Measurements from ENCODE around the gene NLRP6.
"Not testable (repeated sequence)": the region's sequence is repeated elsewhere in the genome, so short reads cannot be mapped to it uniquely, and the experiment has no call there.

Gene NLRP6

DNA sequence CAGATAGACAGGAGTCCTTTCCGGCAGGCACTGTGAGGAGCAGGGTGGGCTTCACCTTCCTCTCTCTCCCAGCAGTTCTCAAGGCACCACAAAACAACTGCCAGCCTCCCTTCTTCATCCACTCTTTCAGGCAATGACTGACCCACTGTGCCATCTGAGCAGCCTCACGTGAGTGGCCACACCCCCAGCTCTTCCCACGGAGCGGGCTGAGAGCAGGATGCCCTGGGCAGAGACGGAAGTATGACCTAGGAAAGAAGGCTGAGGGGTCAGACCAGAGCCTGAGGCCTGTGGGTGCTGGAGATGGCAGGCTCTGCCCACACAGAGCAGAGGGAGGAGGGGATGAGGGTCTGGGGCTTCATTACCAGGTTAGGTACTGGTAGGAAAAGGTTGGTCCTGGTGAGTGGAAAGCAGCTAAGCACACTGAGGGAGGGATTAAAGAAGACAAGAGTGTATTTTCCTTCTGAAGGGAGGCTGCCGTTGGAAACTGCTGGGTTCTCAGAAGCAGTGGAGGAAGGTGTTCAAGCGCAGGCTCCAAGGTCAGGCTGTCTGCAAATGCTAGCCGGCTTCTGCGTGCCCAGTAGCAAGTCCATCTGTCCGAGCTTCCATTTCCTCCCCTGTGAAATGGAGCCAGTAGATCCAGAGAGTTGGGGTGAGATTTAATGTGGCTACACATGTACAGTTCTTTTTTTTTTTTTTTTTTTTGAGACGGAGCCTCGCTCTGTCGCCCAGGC lies 4.6 kb downstream of the NLRP6 start:
- DNase-seq = no peak

DNA sequence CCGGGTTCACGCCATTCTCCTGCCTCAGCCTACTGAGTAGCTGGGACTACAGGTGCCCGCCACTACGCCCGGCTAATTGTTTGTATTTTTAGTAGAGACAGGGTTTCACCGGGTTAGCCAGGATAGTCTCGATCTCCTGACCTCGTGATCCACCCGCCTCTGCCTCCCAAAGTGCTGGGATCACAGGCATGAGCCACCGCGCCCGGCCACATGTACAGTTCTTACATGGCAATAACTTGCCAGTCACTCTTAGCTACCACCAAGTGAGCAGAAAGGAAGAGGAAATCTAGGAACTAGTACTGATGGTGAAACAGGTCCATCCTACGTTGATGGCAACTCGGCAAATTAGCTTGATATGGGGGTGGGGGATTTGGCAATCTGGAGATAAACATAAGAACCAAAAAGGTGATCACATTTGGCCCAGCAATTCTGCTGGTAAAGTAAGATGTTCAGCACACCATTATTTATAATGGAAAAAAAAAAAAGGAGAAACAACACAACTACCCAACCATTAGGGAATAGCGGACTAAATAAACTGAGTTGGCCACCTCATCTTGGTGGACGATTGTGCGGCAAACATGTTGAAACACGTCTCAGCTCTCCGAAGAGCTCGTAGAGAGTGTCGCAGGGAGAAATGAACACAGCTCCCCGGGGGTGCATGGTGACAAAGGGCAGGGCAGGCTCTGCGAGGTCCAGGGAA lies 5.3 kb downstream of the NLRP6 start:
- DNase-seq = no peak

DNA sequence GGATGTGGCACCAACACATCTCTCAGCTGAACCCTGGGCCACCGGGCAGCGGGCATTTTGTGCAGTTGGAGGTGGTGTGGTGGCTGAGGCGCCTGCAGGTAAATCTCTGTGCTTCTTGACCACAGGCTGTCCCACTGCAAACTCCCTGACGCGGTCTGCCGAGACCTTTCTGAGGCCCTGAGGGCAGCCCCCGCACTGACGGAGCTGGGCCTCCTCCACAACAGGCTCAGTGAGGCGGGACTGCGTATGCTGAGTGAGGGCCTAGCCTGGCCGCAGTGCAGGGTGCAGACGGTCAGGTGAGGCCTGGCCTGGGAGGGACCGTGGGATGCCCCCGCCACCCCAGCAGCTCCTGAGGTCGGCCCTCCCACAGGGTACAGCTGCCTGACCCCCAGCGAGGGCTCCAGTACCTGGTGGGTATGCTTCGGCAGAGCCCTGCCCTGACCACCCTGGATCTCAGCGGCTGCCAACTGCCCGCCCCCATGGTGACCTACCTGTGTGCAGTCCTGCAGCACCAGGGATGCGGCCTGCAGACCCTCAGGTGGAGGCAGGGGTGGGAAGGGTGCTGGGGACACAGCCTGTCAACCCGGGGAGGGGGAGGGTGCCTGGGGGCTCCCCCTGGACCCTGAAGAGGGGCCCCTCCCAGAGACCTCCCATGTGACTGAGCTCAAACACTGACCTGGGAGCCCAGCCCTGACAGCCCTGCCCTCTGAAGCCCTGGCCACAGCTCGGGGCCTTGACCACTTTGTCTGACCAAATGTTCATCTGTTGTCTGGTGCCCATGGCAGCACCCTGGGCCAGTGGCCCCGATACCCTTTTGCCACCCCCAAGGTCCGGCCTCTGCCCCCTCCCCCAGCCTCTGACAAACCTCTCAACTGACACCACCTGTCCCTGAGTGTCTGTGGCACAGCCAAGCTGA lies 6.2 kb downstream of the NLRP6 start:
- no peak for DNase-seq

DNA sequence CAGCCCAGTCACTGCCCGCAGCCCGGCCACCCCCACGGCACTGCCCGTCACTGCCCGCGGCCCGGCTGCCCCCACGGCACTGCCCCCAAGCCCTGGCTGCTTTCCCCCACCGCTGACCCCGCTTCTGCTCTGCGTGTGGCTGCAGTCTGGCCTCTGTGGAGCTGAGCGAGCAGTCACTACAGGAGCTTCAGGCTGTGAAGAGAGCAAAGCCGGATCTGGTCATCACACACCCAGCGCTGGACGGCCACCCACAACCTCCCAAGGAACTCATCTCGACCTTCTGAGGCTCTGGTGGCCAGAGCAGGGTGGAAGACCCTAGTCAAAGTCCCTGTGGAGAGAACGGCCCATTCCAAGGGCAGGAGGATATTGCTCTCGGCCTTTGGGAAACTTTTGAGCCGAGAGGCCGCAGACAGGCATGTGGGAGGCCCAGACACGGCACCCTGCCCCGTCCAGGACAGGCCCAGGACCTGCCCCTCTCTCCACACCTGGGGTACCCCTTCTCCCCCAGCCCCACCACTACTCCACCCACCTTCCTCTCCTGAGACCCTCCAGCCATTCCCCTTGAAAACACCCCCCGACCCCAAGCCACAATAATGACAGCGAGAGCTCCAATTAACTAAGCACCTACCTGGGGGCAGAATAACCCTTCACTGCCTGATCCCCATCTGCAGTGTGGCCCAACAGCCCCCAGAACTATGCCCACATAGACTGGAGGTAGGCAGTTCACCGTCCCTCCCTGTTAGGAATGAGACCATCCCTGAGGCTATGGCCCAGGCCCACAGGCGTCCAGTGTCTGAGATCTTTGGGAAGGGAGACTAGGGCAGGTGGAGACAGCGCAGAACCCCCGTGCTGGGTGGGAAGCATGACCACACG lies 7.0 kb downstream of the NLRP6 start:
- no peak for DNase-seq

DNA sequence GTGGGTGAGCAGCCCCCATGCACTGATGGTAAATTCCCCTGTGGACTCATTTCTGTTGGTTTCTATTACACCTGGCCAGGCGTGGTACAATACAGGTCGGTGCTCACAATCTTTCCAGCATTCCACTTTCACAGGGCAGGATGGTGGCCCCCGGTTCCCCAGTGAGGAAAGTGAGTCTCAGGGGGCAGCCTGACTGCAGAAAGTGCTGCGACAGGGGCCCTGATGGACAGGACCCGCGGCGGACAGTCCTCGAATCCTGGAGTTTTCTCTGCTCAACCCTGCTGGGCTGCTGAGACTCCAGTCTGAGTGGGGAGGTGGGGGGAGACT lies 7.7 kb downstream of the NLRP6 start:
- DNase-seq = no peak

DNA sequence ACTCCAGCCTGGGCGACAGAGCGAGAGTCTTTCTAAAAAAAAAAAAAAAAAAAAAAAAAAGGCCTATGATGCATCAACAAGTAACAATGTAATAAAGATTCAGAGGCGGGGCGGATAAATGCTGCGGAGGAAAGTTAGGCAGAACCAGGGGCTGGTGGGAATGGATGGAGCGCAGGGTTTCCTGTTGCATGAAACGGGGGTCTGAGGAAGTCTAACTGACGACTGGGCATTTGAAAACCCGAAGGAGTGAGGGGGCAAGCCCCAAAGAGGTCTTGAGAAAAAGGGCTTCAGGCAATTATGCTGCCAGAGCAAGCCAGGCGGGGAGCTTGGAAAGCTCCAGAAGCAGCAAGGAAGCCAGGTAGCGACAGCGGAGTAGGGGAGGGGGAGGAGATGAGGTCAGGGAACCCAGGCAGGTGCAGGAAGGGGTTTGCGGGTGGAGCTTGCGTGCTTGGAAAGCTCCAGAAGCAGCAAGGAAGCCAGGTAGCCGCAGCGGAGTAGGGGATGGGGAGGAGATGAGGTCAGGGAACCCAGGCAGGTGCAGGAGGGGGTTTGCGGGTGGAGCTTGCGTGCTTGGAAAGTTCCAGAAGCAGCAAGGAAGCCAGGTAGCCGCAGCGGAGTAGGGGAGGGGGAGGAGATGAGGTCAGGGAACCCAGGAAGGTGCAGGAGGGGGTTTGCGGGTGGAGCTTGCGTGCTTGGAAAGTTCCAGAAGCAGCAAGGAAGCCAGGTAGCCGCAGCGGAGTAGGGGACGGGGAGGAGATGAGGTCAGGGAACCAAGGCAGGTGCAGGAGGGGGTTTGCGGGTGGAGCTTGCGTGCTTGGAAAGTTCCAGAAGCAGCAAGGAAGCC lies 9.0 kb downstream of the NLRP6 start:
- not testable (repeated sequence) for DNase-seq

DNA sequence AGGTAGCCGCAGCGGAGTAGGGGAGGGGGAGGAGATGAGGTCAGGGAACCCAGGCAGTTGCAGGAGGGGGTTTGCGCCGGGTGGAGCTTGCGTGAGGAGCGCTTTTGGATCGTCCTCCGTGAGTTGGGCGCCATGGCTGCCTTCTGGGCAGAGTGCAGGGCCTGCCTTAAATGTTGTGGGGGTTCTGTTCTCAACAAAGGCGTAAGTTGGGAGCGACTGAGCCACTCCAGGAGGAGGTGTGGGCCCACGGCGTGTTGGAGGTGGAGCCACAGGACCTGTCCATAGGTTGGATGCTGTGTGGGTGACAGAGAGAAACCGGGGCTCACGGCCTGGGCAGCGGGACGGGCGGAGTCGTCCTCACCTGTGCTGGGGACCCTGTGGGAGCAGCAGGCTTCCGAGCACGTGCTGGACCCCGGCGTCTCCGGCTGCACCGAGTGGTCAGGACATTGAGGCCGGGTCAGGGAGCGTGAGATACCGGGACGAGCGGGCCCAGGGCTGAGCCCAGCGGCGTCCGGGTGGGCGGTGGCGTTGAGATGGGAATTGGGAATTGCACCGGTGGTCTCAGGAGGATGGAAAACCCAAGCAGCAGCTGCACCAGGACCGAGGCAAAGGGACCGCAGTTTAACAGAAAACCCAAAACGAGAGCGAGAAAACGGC lies 9.7 kb downstream of the NLRP6 start:
- DNase-seq = no peak

DNA sequence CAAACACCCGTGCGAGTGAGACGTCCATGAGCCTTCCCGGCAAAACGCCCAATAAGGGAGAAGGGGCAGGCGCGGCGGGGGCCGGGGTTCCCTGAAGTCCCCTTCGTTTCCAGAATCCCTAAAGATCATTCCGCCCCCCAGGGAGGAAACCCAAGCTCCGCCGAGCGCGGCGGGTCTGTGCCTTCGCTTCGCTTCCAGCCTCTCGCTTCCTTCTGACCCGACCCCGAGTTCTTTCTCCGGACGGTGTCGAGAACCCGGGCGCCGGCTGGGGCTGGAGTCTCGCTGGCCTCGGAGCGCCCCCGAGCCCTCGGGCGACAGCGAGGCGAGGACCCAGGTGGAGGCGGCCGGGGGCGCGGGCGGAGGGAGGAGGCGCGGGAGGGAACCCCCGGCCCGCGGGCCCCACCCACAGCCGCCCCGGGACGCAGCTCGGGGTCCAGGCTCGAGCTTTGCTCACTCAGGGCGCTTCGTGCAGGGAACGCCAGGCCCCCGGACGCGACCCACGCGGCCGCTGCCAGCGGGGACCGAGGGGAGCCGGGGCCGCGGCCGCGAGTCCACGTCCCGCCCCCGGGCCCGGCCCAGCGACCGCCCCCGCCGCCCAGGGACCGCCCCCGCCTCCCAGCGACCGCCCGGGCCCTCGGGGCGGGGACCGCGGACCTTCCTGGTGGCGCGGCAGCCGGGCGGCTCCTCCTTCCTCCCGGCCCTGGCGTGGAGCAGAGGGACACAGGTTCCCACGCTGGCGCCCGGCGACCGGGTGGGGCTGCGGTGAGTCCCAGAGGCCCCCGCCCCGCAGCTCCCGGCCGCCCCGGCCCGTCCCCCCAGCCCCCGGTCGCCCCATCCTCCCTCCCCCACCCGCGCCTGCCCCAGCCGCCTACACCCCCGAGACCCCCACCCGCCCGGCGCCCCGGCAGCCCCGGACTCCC lies 10.5 kb downstream of the NLRP6 start, which contains the start of gene PGGHG:
Gene PGGHG, plus strand, starts transcription at position 649 of the 920 bp plus-strand sequence. CDS start 691 bp downstream, outside the sequence.
- DNase-seq = peak; percentile 38

DNA sequence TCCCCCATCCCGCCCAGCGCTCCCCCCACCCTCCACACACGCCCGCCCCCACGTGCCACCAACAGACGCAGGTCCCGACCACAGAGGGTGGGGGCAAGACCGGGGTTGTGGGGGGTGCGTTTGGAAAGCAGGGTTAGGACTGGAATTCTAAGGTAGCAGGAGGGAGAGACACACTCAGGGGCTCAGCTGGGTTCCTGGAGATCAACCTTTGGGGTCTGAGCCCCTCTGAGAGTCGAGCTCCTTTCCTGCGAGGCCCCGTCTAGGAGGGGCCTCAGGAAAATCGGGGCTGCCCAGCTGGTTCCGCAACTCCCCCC lies 11.1 kb downstream of the NLRP6 start:
- DNase-seq = peak; percentile 45

DNA sequence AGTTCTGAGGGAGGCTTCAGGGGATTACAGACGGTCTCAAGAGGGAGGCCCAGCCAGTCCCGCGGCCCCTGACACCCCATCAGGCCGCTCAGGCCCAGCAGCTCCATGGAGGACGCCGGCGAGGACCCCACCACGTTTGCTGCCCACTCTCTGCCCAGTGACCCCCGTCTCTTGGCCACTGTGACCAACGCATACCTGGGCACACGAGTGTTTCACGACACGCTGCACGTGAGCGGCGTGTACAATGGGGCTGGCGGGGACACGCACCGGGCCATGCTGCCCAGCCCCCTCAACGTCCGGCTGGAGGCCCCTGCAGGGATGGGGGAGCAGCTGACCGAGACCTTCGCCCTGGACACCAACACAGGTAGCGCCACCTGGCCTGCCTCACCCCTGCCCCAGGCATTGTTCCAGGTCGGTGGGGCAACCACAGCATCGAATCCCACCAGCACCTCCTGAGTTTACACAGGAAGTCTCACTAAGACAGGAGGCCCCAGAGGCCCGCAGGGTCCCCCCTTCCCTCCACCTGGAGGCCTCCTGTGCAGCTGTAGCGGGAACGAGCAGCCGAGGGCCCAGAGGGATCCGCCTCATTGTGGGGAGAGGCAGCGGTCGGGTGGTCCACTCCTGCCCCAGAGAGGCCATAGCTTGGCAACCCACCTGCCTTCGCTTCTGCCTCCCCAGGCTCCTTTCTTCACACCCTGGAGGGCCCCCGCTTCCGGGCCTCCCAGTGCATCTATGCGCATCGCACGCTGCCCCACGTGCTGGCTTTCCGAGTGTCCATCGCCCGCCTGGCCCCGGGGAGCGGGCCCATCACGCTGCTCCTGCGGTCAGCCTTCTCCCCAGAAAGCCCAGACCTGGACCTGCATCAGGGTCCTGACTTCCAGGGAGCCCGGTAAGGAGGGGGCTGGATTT lies 11.8 kb downstream of the NLRP6 start:
- DNase-seq = no peak

DNA sequence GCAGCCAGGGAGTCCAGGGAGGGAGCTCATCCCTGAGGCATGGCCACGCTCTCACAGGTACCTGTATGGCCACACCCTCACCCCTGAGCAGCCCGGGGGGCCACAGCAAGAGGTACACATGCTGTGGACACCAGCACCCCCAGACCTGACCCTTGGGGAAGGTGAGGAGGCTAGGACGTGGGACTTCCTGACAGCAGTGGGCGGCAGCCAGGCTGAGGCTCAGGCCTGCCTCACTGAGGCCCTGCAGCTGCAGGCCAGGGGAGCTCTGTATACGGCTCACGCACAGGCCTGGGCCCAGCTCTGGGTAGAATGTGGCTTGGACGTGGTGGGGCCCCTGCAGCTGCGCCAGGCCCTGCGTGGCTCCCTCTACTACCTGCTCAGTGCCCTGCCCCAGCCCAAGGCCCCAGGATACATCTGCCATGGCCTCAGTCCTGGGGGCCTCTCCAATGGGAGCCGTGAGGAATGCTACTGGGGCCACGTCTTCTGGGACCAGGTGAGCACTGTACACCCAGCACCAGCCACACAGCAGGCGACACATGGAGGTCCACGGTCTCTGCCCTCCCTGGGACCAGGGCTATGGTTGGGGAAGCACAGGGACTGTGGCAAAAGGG lies 12.5 kb downstream of the NLRP6 start:
- no peak for DNase-seq

DNA sequence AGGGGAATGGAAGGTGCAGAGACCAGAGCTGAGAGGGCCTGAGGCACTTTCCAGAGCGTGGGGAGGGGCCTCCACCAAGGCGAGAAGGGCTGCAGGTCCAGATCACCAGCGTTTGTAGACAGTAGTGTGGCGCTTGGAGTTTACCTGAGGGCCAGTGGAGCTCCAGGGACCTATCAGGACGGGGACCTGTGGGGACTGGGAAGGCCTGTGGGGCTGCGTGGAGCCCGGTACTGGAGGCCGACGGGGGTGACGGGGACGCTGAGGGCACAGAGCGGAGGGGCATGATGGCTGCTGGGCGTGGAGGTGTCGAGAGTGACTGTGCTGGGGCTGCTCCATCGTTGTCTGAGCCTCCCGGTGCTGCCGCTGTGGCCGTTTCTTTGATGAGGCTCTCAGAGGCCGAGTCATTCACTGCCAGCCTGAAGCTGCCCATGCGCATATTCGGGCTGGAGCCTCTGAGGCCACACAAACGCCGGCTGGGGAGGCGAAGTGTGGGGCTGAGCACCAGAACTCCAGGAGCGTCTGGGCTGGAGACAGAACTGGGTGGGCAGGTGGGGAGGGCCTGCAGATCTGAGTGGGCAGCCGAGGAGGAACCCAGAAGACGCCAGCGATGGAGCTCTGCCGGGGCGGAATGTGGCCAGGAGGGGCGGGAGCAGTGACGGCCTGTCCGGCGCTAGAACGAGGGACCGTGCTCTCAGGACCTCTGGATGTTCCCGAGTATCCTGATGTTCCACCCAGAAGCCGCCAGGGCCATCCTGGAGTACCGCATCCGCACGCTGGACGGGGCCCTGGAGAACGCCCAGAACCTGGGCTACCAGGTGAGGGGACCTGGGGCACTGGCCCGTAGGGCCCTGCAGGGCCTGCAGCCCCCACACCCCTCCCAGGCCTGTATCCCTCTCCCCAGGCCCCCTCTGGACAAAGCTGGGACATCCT lies 13.3 kb downstream of the NLRP6 start:
- DNase-seq = no peak

DNA sequence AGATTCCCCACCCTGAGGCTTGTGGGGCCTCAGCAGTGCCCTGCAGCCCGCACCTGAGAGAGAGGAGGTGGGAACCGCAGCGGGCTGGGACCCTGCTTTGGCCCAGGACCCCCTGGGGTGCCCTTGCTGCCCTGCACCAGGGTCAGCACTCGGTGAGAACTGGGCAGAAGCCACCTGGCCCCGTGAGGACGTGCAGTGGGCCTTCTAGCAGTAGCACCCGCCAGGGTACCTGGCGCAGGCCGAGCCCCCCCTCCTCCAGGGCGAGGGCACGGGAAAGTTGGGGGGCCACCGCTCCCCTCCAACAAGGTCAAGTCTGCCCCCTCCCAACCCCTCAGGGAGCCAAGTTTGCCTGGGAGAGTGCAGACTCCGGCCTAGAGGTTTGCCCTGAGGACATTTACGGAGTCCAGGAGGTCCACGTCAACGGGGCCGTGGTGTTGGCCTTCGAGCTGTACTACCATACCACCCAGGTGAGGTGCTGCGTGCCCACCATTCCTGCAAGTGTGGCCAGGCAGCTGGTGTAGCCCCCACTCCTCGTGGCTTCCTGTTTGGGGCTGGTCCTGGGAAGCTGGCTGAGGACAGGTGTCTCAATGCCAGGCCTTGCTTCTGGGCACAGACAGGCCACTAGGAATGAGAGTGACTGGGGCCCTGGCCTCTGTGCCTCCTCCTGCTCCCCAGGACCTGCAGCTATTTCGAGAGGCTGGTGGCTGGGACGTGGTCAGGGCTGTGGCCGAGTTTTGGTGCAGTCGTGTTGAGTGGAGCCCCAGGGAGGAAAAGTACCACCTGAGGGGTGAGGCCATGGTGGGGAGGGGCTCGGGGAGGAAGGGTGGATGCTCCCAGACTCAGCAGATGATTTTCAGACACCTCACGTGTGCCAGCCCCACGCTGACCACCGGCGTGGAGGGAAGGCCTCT lies 14.3 kb downstream of the NLRP6 start:
- no peak for DNase-seq

DNA sequence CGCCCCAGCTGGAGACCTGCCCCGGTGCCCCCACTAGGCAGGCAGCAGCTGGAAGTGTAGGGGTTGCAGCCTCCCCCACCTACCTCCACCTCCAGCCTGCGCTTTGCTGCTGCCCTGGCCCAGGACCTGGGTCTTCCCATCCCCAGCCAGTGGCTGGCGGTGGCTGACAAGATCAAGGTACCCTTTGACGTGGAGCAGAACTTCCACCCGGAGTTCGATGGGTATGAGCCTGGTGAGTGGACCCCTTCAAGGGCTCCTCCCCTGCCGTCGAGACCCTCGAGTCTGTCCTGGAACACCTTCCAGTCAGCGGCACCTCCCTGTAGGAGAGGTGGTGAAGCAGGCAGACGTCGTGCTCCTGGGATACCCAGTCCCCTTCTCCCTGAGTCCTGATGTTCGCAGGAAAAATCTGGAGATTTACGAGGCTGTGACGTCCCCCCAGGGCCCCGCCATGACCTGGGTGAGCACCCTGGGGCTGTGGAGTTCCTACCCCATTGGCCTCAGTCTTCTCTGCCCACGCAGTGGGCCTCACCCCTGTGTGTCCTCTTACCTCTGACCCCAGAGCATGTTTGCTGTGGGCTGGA lies 15.2 kb downstream of the NLRP6 start:
- no peak for DNase-seq

DNA sequence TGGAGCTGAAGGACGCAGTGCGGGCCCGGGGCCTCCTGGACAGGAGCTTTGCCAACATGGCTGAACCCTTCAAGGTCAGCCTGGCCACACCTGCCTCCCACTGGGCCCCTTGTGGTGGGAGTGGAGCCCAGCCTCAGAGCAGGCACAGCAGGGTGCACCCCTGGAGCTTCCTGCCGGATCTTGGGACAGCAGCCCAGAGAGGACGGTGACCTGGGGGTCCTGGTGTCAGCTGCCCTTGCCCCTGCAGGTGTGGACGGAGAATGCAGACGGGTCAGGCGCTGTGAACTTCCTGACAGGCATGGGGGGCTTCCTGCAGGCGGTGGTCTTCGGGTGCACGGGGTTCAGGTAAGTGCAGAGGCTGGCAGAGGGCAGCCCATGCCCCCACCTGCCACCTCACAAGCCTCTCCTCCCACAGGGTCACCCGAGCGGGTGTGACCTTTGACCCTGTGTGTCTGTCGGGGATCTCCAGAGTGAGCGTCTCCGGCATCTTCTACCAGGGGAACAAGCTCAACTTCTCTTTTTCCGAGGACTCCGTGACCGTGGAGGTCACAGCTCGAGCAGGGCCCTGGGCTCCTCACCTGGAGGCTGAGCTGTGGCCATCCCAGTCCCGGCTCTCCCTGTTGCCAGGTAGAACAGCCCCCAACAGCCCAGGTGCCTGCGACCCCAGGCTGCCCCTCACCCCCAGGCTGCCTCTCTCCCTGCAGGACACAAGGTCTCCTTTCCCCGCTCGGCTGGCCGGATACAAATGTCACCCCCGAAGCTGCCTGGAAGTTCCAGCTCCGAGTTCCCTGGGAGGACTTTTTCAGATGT lies 15.8 kb downstream of the NLRP6 start:
- no peak for DNase-seq
